ENCODE results near the gene CDC14A.

The CDC14A gene

GRCh38 chr1:100518023-100518422, 165.7 kb downstream of the CDC14A start:
- DNase-seq (ENCODE audit: extremely low spot score, insufficient read length, low read depth) (no peak), FAIRE-seq (no peak)

DNA sequence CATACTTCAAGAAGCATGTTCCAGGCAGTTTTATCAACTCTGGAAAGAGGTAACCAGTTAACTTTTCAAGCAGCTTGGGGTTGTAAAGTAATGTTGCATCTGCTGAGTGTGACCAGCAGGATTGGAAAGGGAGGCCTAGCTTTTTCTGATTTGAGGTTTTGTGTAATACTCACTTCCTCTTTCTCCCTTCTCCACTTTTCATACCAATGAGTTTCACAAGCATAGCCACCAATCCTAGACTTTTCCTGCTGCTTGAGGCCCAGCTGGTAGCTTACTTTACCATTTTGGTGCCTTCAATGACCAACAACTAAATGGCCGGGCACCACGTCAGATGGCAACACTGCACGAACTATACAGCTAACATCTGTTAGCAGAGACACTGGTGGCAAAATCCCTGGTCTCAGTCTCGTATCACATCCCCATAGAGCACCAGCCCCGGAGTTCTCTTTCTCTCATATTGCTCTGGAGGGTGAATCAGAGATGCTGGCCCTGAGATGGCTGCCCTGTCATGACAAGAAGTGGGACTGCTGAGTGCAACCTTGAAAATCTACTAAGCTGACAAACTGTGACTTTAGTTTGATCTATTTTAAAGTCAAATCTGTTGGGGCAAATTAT, 170.8 kb downstream of the CDC14A start:
- DNase-seq (ENCODE audit: extremely low spot score, insufficient read length, low read depth) (no peak), FAIRE-seq (peak; percentile 58)

DNA sequence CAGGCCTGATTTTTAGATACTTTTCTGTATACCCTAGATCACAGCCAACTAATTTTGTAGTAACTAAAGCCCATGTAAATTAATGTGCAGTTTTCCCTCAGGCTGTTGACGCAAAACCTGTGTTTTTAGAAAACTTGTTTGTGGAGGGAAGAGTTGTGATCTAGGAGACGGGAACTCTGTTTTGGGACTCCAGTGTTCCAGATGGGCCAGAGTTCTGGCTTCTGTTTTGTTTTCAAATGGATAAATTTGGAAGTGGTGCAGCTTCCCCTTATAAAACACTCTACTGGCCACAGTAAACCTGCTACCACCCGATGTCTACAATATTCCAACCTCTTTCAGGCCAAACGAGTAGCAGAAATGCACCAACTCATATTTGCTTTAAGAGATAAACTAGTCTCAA, 172.0 kb downstream of the CDC14A start:
- DNase-seq (ENCODE audit: extremely low spot score, insufficient read length, low read depth) (no peak), FAIRE-seq (no peak)

- no peak for DNase-seq (ENCODE audit: extremely low spot score, insufficient read length, low read depth)
- FAIRE-seq: no peak
Observed at GRCh38 chr1:100526894-100527293, 174.6 kb downstream of the CDC14A start.

GRCh38 chr1:100528871-100529270, 176.6 kb downstream of the CDC14A start:
- DNase-seq (ENCODE audit: extremely low spot score, insufficient read length, low read depth) (no peak), FAIRE-seq (no peak)

DNA sequence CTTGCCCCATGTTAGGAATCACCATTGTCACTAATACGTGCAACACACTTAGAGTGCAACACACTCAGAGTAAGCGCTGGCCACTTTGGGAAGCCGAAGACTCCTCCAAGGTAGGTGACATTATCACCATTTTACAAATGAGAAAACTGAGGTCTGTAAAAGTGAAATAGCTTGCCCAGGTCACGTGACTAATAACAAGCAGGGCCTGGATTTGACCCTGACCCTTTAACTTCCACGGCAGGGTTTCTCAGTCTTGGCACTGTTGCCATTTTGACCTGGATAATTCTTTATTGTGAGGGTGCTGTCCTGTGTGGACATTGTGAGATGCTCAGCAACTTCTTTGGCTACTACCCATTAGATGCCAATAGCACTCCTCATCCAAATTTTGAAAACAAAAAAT, 177.8 kb downstream of the CDC14A start:
- no peak for DNase-seq (ENCODE audit: extremely low spot score, insufficient read length, low read depth)
- no peak for FAIRE-seq

GRCh38 chr1:100530880-100531487, 178.7 kb downstream of the CDC14A start:
- no peak for DNase-seq (ENCODE audit: extremely low spot score, insufficient read length, low read depth)
- FAIRE-seq: peak; percentile 93

- DNase-seq (ENCODE audit: extremely low spot score, insufficient read length, low read depth) (no peak), FAIRE-seq (peak; percentile 59)
Observed at GRCh38 chr1:100532645-100533044, 180.3 kb downstream of the CDC14A start.

DNA sequence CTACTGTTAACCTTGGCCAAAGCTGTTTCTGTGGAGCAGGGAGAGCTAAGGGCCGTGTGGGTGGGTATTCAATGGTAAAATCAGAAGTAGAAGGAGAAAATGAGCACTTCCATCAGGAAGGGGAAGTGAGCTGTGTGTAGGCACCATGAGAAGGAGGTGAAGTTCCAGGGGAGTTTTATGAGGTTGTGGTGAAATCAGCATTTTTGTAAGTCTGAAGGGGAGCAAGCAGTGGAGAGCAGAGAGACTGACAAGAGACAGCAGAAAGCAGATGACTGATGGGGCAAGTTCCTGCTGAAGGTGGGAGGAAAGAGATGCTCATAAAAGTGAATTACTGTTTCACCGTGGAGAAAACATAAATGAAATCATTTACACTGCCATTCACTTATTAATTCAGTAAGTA, 183.0 kb downstream of the CDC14A start:
- FAIRE-seq (no peak), DNase-seq (ENCODE audit: extremely low spot score, insufficient read length, low read depth) (no peak)

GRCh38 chr1:100536031-100536430, 183.7 kb downstream of the CDC14A start:
- DNase-seq (ENCODE audit: extremely low spot score, insufficient read length, low read depth) (no peak), FAIRE-seq (peak; percentile 92)

GRCh38 chr1:100538913-100539835, 186.9 kb downstream of the CDC14A start:
- DNase-seq (ENCODE audit: extremely low spot score, insufficient read length, low read depth) (no peak), FAIRE-seq (no peak)

GRCh38 chr1:100539836-100540536, 187.7 kb downstream of the CDC14A start:
- no peak for DNase-seq (ENCODE audit: extremely low spot score, insufficient read length, low read depth)
- FAIRE-seq: no peak

DNA sequence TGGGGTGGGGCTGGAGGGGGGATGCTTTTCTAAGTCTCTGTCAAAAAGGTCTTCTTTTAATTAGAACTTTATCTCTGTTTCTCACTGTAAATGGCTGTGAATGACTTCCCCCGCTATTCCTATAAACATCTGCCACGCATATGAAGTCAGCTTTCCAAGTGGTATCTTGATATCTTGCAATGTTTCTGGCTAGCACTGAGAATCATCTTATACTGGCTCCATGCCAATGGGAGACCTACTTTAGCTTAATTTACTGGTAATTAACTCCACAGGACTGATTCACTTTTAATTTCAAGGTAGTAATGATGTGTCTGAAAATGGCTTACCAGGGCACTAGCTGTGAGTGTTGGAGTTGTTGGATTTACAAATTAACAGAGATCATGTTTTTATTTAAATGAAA, 190.0 kb downstream of the CDC14A start:
- FAIRE-seq (no peak), DNase-seq (ENCODE audit: extremely low spot score, insufficient read length, low read depth) (no peak)

GRCh38 chr1:100543640-100544039, 191.3 kb downstream of the CDC14A start:
- FAIRE-seq (peak; percentile 79), DNase-seq (ENCODE audit: extremely low spot score, insufficient read length, low read depth) (no peak)

DNA sequence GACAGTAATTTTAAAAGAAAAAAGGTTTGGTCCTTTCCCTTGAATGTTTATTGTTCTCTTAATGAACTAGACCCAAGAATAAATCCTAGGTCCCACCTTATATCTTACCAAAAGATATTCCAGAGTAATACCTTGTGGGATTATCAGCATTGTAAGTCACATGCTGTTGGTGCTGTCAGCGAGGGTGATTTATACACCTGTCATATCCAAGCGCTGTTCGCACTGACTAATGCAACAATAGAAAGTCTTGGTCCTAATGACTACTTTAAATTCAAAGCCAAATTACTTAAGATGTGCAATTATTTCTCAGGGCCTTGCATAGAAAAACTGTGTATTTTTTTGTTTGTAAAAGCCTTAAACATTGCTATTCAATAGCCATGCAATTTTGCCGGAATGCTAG, 192.5 kb downstream of the CDC14A start:
- DNase-seq (ENCODE audit: extremely low spot score, insufficient read length, low read depth): no peak
- no peak for FAIRE-seq

DNA sequence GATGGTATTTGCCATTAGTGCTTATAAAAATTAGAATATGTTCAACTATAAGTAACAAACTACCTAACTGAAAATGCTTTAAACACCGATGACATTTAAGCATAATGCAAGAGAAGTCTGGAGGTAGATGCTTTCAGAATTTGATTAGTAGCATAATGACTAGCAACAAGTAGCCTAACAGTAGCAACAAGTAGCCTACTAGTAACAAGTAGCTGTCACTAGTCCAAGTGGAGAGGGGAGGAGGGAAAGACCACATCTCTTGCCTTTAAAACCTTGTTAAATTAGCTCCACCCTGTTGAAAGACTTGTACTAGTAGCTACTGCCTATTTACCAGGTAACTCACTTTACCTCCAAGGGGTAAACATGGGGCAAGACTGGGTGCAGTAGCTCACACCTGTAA, 193.5 kb downstream of the CDC14A start:
- DNase-seq (ENCODE audit: extremely low spot score, insufficient read length, low read depth) (no peak), FAIRE-seq (no peak)

- FAIRE-seq: no peak
- no peak for DNase-seq (ENCODE audit: extremely low spot score, insufficient read length, low read depth)
Observed at GRCh38 chr1:100552031-100552430, 199.7 kb downstream of the CDC14A start.

DNA sequence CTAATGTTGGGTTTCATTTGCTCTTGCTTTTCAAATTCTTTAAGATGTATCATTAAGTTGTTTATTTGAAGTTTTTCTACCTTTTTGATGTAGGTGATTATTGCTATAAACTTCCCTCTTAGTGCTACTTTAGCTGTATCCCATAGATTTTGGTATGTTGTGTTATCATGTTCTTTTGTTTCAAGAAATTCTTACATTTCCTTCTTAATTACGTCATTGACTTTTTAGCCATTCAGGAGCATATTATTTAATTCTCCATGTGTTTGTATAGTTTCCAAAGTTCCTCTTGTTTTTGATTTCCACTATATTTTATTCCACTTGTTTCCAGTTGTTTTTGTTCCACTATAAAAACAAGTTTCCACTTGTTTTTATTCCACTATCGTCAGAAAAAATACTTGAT, 200.6 kb downstream of the CDC14A start:
- DNase-seq (ENCODE audit: extremely low spot score, insufficient read length, low read depth) (no peak), FAIRE-seq (peak; percentile 26)

- no peak for DNase-seq (ENCODE audit: extremely low spot score, insufficient read length, low read depth)
- FAIRE-seq: no peak
Observed at GRCh38 chr1:100556181-100556580, 203.9 kb downstream of the CDC14A start.

GRCh38 chr1:100556925-100557605, 204.8 kb downstream of the CDC14A start:
- DNase-seq (ENCODE audit: extremely low spot score, insufficient read length, low read depth) (no peak), FAIRE-seq (no peak)
